Left renal cortex interstitium (tissue), 4 donors: ENCODE data around the gene IL1A. TPM values are rescaled to one million over a fixed set of nuclear protein-coding genes. Genes with fewer than 3 reads are reported as not detected.

Source experiments
- DNase-seq, 4 donors: peaks; one replicate each; pipeline ENCODE4 v3.0.0-alpha.2; 2013; ENCODE audit warnings: low read depth in 4 of 4, low spot score in 2 of 4, missing footprints in 1 of 4
- polyA plus RNA-seq, 4 donors: library from polyadenylated mRNA; unstranded; fragments of 120-200 nt; gene quantifications; one replicate each; pipeline ENCODE4 v1.2.1, GENCODE V29; 2013; ENCODE audit not compliant: insufficient read length in 4 of 4

IL1A gene
- polyA plus RNA-seq, 4 donors = 0.08 to 0.14 (median 0.13) TPM; not detected in 1

DNA sequence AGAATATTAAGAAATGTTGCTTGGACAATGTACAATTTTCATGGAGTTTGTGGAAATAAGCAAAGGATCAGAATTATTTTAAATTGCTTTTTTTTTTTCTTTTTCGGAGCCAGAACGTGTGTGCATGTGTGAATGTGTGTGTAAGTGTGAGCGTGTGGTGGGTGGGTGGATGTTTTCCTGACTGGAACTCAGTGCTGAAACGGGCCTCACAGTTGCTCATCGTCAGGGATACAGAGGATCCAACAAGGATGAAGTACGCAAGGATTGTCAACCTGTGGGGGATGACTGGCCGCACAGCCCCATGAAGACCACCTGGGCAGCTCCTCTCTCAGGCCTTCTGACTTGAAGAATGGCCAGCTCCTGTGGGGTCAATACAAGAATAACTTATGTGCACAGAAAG, 34.8 kb upstream of the IL1A start:
- no peak for DNase-seq

DNA sequence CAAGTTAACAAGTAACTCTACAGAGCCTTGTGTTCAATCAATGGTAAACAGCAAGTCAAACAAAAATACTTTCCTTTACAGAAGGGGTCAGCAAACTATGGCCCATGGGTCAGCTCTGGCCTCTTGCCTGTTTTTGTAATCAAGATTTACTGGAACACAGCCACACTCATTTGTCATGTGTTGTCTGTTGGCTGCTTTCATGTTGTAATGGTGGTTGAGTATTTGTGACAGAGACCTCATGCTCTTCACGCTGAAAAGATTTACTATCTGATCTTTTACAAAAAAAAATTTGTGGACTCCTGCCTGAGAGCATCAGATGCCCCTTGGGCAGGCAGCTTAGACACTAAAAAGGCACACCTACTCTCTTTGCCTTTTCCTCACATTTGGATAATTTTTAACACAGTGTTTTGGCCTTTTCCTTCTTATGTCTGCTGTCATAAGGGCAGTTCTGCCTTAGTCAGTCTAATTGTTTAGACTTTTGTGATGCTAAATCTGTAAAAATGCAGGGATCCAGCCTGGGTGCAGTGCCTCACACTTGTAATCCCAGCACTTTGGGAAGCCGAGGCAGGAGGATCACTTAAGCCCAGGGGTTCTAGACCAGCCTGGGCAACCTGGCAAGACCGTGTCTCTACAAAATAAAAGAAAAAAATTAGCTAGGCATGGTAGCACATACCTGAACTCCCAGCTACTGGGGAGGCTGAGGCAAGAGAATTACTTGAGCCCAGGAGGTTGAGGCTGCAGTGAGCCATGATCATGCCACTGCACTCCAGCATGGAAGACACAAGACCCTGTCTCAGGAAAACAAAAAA, 34.0 kb upstream of the IL1A start:
- no peak for DNase-seq

DNA sequence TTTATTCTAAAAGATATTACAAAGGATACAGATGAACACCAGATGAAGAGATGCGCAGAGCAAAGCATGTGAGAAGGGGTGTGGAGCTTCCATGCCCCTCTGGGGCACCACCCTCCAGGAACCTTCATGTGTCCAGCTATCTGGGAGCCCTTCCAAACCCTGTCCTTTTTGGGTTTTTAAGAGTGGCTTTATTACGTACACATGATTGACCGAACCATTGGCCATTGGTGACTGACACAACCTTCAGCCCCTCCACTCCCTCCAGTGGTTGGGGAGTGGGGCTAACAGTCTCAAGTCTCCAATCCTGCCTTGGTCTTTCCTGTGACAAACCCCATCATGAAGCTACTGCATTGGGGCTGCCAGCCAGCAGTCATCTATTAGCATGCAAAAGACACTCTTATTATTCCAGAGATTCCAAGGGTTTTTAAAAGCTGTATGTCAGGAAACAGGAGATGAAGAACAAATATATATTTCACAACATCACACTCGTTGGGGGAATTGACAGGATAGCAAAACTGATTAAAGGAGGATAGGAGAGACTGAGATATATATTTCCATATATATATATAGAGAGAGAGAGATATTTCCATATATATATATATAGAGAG, 32.9 kb upstream of the IL1A start:
- DNase-seq = no peak

DNA sequence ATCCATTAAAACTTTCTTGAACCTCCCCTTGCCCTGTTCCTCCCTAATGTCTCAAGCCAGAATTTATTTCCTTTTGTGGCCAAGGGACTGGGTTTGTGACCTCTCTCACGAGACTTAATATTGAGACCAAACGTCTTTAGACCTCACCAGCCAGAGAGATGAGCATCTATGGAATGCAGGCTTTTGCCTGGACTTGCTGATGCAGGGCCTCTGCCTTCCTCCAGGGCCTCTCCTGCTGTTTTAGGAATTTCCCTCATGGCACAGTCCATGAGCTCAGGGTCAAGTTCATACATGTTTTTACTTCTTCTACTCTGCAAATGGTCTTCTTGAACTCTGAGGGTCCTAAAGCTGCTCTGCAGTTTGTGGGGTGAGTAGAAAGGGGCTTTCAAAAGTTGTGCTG, 30.0 kb upstream of the IL1A start:
- no peak for DNase-seq

DNA sequence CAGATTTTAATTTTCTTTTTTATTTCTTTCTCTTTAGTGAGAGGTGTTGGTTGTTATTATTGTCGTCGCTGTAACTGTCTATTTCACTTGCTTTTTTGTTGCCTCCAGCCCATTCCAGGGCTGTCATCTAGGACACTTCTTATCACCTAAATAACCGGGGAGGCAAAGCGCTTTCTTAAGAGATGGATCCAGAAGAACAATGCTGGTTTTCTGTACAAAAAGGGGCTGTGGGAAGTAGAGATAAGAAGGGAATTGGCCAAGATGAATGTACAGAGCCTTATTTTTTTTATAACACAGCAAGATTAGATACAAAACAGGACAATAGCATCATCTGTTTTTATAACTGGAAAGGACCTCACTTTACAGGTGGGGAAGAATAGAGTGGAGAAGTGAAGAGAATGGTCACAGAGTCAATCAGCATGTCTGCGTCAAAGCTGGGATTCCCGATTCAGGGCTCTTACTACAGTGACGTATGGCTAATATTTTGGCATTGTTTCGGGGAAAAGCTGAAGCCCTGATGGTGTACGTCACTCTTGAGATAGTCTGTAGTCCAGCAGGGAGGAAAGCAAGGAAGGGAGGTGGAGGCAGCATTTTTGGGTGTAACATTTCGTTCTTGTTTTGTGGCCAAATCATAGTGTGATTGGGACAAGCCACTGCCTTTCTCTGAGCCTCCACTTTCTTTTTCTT, 29.1 kb upstream of the IL1A start:
- no peak for DNase-seq

DNA sequence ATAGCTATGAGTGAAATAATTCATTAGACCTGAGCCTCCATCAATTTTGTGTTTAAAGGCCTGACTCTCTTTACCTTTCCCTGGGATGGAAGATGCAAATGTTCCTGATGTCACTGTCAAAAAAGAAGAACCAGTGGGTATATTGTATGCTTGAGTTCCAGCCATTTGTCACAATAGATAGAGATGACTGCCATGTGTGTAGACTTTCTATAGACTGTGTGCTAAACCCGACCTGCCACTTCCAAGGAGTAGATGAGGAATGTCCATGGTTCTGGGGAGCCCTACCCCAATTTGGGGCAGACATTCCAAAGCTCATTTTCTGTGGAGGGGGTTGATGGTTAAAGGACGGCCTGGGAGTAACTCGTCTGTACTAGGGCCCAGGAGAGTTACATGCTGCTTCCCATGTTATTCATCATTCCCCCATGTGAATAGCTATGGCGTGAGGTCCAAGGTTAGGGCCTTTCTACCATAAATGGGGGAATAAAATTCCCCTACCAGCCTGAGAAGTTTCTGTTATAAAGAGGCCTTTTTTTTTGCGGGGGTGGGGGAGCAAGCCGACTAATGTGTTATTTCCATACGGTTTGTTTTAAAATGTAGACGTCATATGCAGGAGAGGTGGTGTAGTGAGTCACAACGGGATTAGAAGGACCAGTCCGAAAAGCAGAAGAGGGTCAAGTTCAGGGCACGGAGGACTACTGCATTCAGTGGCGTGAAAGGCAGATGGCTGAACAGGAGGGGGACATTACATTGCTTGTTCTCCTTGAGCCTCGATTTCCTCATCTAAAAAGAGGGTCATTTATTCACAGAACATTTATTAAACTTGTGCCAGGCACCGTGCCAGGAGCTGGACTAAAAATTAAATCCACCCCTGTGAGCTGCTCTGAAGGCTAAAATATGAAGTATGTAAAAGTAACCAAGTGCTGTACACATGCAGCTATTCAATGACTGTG, 28.3 kb upstream of the IL1A start:
- DNase-seq = no peak

DNA sequence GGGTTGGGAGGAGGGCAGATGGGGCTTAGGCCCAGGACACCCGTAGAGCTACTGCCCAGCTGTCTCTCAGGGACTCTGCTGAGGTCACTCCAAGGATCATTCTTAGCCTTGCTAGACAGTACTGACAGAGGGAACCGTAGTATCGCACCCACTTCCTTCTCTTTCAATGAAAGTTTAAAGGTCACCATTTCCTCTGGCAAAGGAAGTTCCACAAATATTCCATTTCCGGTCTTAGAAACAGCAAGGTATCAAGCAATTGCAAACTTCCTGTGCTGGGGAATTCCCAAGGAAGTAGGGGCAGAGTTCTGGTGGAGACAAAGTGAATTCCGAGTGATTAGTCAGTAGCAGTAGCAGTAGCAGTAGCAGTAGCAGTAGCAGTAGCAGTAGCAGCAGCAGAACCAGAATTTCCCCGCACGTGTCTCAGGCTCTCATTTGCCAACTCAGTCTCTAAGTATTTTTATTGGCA, 27.6 kb upstream of the IL1A start:
- DNase-seq = no peak

DNA sequence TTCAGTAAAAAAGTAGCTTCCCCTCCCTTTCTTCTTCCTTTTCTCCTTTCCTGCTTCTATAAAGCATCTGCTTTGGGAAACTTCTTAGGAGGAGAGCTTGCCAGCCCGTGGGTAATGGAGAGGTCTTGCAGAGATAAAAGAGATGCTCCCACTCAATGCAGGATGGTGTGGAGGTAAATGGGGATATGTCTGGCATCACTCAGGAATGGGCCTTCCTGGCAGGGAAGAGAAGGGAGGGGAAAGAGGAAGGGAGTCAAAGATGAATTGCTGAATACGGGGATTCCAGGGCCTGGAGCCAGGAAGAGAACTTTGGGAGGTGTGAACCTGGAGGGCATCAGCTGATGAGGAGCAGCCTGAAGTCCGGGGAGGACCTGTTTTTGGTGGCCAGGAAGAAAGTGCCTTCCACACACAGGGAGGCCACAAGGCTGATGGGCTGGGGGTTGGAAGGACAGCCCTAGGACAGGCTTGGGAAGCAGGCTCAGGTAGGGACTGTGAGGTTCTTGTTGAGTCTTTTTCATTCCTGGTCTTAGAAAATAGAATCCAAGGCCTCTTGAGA, 27.1 kb upstream of the IL1A start:
- no peak for DNase-seq

DNA sequence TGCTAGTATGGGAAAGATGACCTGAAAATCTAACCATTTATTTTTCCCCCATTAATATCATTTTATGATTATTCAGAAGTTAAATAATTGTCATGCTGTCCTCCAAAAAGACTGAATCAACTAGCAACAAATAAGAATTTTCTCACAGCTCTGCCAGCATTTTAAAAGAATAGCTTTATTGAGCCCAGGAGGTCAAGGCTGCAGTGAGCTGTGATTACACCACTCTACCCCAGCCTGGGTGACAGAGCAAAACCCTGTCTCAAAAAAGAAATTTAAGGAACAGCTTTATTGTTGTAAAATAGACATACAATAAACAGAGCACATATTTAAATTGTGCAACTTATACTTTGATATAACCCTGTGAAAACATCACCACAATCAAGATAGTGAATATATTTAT, 24.8 kb upstream of the IL1A start:
- DNase-seq = no peak

DNA sequence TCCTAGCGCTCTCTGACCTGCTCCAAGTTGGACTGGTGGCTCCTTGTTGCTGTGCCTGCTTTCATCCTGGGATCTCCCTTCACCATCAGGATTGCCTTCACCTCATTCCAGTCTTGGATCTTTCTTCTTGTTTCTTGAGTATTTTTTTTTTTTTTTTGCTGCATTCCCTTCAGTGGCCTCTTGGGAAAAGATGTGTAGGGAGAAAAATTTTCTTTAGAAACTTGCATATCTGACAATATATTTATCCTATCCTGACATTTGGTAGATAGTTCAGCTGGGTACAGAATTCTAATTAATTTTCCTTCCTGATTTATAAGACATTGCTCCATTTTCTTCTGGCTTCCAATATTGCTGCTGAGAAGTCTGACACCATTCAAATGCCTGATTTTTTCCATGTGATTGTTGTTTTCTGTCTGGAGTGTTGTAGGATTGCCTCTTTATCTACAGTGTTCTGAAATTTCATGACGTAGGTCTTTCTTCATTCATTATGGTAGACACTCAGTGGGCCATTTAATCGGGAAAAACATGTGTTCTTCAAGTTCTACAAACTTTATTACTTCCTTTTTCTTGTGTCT, 23.0 kb upstream of the IL1A start:
- no peak for DNase-seq

DNA sequence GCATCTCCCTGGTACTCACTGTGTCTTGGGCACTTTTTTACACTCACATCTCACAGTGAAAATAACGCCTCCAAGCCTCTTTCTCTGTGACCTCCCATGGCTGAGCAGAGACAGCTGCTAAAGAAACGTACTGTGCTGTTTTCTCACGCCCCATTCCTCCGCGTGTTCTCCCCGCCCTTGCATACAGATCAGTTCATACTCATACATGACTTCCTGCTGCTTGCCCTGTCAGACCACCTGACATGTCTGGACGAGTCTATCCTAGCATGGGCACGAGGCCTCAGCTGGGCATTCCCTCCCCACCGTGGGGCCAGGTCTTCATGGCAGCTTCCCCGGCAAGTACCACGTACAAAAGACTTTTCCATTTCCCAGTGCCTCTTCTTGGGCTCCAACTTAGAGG, 21.2 kb upstream of the IL1A start:
- DNase-seq = no peak

DNA sequence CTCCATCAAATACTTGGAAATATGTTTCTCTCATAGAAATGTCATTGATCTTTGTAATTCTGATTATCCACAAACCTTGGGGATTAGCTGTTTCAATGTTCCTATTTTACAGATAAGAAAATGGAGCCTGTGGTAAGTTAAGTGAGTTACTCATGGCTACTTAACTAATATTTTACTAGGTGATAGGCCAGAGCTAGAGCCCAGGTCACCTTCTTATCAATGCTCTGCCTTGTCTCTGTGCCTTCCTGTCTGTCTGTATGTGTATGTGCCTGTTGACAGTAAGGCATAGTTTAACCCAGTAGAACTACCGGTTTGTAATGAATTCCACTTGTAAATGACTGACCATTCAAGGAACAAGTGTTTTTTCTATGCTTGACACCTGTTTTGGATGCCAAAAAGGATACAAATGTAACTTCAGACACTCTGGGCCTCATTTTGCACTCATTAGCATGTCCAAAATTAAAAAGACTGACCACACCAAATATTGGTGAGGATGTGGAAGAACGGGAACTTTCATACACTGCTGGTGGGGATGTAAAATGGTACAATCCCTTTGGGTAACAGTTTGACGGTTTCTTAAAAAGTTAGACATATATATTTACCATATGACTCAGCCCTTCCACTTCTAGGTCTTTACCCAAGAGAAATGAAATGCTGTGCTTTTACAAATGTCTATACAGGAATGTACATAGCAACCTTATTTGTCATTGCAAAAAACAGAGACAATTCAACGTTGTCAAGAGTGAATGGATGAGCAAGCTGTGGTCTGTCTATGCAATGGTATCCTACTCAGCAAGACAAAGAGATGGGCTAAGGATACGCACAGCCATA, 19.6 kb upstream of the IL1A start:
- no peak for DNase-seq

DNA sequence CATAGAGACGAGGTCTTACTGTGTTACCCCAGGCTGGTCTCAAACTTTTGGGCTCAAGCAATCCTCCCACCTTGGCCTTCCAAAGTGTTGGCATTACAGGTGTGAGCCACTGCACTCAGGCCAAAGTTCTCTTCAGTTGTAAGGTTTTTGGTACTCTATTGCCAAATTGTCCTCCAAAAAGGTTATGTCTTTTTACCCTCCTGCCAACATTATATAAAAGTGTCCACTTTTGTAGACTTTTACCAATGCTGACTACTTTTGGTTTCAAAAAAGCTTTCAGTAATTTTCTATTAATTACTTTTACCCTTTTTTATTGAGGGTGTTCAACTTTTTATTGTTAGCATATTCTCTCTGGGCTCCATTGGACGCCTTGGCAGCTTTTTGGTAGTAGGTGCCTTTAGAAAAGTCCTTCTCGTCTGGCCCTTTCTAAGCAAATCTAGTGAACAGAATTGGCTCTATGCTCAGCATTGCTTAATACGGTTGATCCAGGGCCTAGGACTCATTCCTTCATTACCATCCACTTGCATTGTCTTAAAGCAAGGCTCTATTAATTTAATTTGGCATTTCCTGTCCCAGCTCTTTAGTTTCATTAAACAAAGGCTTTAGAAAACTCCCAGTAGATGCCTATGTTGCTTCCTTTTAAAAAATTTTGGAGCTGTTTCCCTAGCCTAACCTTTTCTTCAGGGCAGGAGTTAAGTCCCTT, 16.7 kb upstream of the IL1A start:
- no peak for DNase-seq

DNA sequence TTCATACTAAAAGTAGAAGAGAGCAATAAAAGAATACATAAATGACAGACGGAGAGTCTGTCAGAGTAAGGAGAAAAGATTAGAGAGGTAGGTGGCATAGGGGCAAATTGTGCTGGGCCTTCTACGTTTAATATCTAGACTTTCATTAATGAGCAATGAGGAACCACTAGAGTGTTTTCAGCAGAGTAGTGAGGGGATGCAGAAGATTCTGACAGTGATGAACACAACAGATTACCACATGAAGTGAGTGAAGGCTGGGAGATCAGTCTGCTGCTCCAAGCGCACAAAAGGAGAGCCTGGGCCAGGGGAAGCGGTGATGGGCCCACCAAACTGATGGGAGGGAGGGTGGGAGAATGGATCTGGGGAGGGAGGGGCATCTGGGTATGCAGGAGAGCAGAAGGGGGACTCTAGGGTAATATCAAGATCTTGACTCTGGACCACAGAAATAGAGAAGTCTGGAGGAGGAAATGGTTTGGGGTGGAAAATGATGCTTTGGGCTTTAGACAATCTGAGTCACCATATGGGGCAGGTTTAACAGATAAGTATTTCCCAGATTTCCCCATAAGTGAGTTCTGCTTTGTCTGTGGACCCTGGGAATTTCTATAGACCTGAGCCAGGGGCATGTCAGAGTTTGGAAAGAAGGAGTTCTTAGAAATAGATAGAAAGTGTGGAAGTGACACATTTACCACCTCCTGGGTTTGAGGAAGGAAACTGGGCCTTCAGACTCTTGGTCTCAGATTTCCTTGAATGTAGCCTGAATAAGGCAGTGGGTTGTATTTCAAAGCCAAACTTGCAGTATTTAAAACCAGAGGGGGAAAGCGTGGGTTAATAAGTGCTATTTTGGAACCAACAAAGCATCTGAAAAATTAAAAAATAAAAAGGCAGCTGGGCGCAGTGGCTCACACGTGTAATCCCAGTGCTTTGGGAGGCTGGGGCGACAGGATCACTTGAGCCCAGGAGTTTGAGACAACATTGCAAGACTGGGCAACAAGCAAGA, 15.0 kb upstream of the IL1A start:
- no peak for DNase-seq

DNA sequence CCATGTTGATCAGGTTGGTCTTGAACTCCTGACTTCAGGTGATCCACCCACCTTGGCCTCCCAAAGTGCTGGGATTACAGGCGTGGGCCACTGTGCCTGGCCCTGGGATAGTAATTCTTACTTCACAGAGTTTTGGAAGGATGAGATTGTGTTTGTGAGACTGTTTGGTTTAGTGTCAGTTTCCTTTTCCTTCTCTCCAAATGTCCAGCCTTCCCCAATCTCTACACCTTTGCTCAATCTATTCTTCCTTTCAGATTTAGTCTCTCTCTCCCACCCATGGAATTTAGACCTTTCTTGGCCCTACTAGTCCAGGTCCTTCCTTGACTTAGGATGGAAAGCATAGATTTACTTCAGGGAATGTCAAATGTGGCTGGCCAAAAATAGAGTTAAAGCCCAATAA, 12.2 kb upstream of the IL1A start:
- no peak for DNase-seq

DNA sequence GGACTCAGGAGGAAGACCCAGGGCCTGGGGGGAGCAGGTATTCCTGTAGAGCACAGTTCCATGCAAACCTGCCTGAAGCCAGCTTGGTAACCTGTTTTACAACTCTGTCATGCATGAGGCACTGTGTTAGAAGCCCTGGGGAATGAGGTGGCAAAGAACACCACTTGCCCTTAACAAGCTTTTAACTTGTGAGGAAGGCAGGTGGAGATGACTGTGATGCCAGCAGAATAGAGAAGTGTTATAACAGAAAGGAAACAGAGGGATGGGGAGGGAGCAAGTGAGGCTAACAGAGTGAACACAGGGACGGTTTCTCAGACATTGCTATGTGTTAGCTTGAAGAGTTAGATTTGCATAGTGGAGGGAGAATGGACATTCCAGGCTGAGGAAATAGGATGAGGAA, 11.5 kb upstream of the IL1A start:
- peak in 2 of 4 donors; percentile 5 to 19 for DNase-seq

DNA sequence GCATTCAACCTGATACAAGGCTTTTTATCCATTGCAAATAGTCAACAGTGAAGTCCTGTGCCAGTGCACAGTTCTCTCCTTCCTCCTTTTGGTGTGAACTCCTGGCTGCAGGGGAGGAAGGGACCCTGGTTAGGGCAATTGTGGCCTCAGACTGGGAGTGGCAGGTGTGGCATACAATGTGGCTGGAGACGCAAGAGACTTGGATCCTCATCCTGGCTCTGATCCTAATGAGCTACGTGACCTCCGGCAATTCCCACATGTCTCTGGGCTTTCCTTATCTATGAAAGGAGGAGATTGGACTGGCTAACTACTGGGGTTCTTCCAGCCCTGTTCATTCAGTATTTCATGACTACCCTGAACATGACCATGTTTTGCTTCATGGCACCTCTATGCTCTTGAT, 10.5 kb upstream of the IL1A start:
- no peak for DNase-seq
